ENCODE measurements around the gene DDX27. TPM values are rescaled to one million over a fixed set of nuclear protein-coding genes. Genes with fewer than 3 reads are reported as not detected.

Gene DDX27
- total and polyA plus RNA-seq, 9 of the 15 experiments (the other 6 are each of a cell fraction or from before 2014, with no cell fraction given), result 17.9 to 79.3 (median 57.0) TPM

GRCh38 chr20:49256261-49256660 is 37.0 kb downstream of the DDX27 start:
- ChIA-PET POLR2A (interaction anchor here (0.7 kb wide), 1 partner anchor 49 kb away, joined by 3 read pairs; no protein-coding TSS in a partner anchor), CTCF (ENCODE audit: low intra/inter-chr PET ratio) (no interaction called here)
- H3K9me3 ChIP-seq (replicated peaks; ENCODE audit: control insufficient read depth, insufficient read depth, low read depth, low read length), result no peaks in the 10 kb centered on the region
- FAIRE-seq (no peak), DNase-seq (ENCODE audit: extremely low read depth in 1 of 4, low spot score in 3 of 4) (no peak), ATAC-seq (no peak)
- TF ChIP-seq TOE1 (IDR thresholded peaks at IDR 0.05; ENCODE audit: borderline replicate concordance), result no peak
- no peak for TF ChIP-seq TOE1 (CRISPR knock-in tag; IDR thresholded peaks at IDR 0.05; ENCODE audit: borderline replicate concordance, low read depth)
- no peak for TF ChIP-seq CSDE1 (IDR thresholded peaks at IDR 0.05)
- TF ChIP-seq ZNF143 (CRISPR knock-in tag; IDR thresholded peaks at IDR 0.05), result no peak
- no peak for TF ChIP-seq TSC22D4 (tag; IDR thresholded peaks at IDR 0.05)
- no peak for TF ChIP-seq GTF2A2 (tag; IDR thresholded peaks at IDR 0.05)
- TF ChIP-seq STAT5A (IDR thresholded peaks at IDR 0.05; ENCODE audit: borderline replicate concordance, low read length), result no peak
- no peak for TF ChIP-seq KLF1 (tag; IDR thresholded peaks at IDR 0.05)
- no peak for TF ChIP-seq NUFIP1 (IDR thresholded peaks at IDR 0.05; ENCODE audit: partially characterized antibody)
- in situ Hi-C loops (cut with MboI), result no loop called here
- no peaks in the 10 kb centered on the region for H3K27me3 ChIP-seq (ENCODE audit: control insufficient read depth in 2 of 2, insufficient read depth in 2 of 2, low read length in 2 of 2)
- no peak overlapping the region for H2AFZ ChIP-seq (ENCODE audit: low read depth, low read length)
- BruUV-seq (replicated peaks), result no TSS peak
- H3K4me2 ChIP-seq (ENCODE audit: insufficient read depth, low read length), result no peak overlapping the region
- no peak overlapping the region for H3K9ac ChIP-seq (ENCODE audit: insufficient read depth in 1 of 2, low read depth in 2 of 2, low read length in 2 of 2)
- peaks cover 82% of the 10 kb centered on the region for H3K36me3 ChIP-seq (ENCODE audit: control insufficient read depth, insufficient read depth, low read length)
- intact Hi-C loops (cut with micrococcal nuclease), result no loop called here
- no peak overlapping the region for H3K27ac ChIP-seq (ENCODE audit: extremely low read depth, low read depth, low read length)
- H3K4me1 ChIP-seq (replicated peaks in 1 of 2; ENCODE audit: control insufficient read depth in 2 of 2, insufficient read depth in 2 of 2, low read length in 2 of 2), result no peaks in the 10 kb centered on the region
- peaks cover 2% of the 10 kb centered on the region for H3K9me1 ChIP-seq (ENCODE audit: control insufficient read depth, insufficient read depth, low read length)
- H3K79me2 ChIP-seq (ENCODE audit: control insufficient read depth, insufficient read depth, low read length), result no peaks in the 10 kb centered on the region
- 79% methylated on average over 6 of the region's 6 CpGs for WGBS (ENCODE audit: insufficient coverage, low coverage, missing lambda C conversion rate)
- no peaks in the 10 kb centered on the region for H4K20me1 ChIP-seq (replicated peaks; ENCODE audit: control insufficient read depth, insufficient read depth, low read length)
- no peak overlapping the region for H3K4me3 ChIP-seq
